ENCODE results near the gene WWOX.

- TF ChIP-seq EZH2 (IDR thresholded peaks at IDR 0.05; ENCODE audit: borderline replicate concordance): no peak
- TF ChIP-seq CTCF (IDR thresholded peaks at IDR 0.05; ENCODE audit: poor library complexity): no peak
- TF ChIP-seq EZH2phosphoT487 (IDR thresholded peaks at IDR 0.05; ENCODE audit: low read depth, severe bottlenecking, unreplicated experiment): no peak
Measured at GRCh38 chr16:78890373-78890895, 791.0 kb downstream of the WWOX start.

Data from hepatocyte (in vitro differentiated cells).